ENCODE measurements around the gene PDZRN4.

DNA sequence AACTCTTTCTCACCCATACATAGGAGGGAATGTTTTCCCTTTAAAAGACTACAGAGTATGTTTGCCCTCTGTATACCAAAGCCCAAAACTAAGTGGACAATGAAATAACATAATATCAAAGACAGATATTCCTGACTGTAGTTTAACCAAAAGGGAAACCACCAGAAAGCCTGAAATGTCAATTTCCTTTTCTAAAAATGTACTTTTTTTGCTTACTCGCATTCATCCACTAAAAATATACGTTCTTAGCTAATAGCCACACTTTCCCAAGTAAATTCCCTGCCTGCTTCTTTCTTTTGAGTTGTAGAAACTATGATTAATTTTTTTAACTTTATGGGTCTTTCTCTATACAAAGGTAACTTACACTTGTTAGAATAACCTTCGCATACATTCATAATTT is 280.2 kb downstream of the PDZRN4 start:
- TF ChIP-seq POLR2A (IDR thresholded peaks at IDR 0.05) = no peak
- TF ChIP-seq, protein P1, sequence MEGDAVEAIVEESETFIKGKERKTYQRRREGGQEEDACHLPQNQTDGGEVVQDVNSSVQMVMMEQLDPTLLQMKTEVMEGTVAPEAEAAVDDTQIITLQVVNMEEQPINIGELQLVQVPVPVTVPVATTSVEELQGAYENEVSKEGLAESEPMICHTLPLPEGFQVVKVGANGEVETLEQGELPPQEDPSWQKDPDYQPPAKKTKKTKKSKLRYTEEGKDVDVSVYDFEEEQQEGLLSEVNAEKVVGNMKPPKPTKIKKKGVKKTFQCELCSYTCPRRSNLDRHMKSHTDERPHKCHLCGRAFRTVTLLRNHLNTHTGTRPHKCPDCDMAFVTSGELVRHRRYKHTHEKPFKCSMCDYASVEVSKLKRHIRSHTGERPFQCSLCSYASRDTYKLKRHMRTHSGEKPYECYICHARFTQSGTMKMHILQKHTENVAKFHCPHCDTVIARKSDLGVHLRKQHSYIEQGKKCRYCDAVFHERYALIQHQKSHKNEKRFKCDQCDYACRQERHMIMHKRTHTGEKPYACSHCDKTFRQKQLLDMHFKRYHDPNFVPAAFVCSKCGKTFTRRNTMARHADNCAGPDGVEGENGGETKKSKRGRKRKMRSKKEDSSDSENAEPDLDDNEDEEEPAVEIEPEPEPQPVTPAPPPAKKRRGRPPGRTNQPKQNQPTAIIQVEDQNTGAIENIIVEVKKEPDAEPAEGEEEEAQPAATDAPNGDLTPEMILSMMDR (IDR thresholded peaks at IDR 0.05) = no peak
